ENCODE measurements around the gene NAT8.
"Not testable (repeated sequence)": the region's sequence is repeated elsewhere in the genome, so short reads cannot be mapped to it uniquely, and the experiment has no call there.

NAT8 gene

DNA sequence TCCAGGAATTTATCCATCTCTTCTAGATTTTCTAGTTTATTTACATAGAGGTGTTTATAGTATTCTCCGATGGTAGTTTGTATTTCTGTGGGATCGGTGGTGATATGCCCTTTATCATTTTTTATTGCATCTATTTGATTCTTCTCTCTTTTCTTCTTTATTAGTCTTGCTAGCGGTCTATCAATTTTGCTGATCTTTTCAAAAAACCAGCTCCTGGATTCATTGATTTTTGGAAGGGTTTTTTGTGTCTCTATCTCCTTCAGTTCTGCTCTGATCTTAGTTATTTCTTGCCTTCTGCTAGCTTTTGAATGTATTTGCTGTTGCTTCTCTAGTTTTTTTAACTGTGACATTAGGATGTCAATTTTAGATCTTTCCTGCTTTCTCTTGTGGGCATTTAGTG, 25.0 kb upstream of the NAT8 start:
- H3K4me1 Mint-ChIP-seq; H3K4me3 Mint-ChIP-seq; H3K36me3 Mint-ChIP-seq (ENCODE audit: insufficient read depth); DNase-seq (ENCODE audit: low spot score in 2 of 2); ATAC-seq (replicated peaks; ENCODE audit: extremely low read depth, poor library complexity, severe bottlenecking); H3K27ac Mint-ChIP-seq (ENCODE audit: low read depth); H3K9me3 Mint-ChIP-seq: not testable (repeated sequence)
- H3K27me3 Mint-ChIP-seq = peaks cover 54% of the 10 kb centered on the region

DNA sequence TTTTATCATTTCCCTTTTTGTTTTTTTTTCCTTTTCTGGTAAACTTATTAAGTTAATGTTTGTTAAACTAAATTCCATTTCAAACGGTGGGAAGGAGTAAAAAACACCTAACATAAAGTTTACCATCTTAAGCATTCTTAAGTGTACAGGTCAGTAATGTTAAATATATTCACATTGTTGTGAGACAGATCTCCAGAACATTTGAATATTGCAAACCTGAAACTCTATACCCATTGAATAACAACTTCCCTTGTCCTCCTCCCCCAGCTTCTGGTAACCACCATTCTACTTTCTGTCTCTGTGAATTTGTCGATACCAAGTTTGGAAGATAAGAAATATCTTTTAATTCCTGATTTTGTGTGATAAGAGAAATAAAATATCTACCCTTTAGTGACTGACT, 12.0 kb upstream of the NAT8 start:
- no peaks in the 10 kb centered on the region for H3K9me3 Mint-ChIP-seq
- H3K36me3 Mint-ChIP-seq (ENCODE audit: insufficient read depth) = peaks cover 2% of the 10 kb centered on the region
- peaks cover 47% of the 10 kb centered on the region for H3K27me3 Mint-ChIP-seq
- no peak overlapping the region for H3K4me3 Mint-ChIP-seq
- H3K27ac Mint-ChIP-seq (ENCODE audit: low read depth) = no peak overlapping the region
- DNase-seq (ENCODE audit: low spot score in 2 of 2) = no peak
- ATAC-seq (replicated peaks; ENCODE audit: extremely low read depth, poor library complexity, severe bottlenecking) = no peak
- H3K4me1 Mint-ChIP-seq = no peaks in the 10 kb centered on the region

DNA sequence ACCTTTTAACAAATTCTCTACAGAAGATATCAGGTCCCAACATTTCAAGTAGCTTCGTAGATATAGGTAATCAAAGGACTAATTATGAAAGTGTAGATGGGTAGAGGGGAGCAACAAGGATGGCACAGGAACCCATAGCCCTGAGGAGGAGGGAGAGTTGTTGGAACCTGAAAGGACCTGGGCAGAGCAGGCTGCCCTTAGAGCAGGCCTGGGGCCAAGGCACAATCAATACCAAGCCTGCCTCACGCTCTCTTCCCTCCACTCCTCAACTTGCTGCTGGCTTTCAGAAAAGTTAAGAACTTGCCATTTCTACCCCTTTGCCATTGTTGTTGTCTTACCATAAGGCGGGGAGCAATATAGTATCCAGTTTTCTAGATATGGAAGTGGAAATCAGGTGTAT, 10.1 kb upstream of the NAT8 start:
- Mint-ChIP-seq H3K27me3 (peaks cover 41% of the 10 kb centered on the region), H3K36me3 (ENCODE audit: insufficient read depth) (peaks cover 2% of the 10 kb centered on the region), H3K9me3 (no peaks in the 10 kb centered on the region), H3K4me3 (no peak overlapping the region), H3K27ac (ENCODE audit: low read depth) (no peak overlapping the region), H3K4me1 (no peaks in the 10 kb centered on the region)
- no peak for ATAC-seq (replicated peaks; ENCODE audit: extremely low read depth, poor library complexity, severe bottlenecking)
- no peak for DNase-seq (ENCODE audit: low spot score in 2 of 2)

DNA sequence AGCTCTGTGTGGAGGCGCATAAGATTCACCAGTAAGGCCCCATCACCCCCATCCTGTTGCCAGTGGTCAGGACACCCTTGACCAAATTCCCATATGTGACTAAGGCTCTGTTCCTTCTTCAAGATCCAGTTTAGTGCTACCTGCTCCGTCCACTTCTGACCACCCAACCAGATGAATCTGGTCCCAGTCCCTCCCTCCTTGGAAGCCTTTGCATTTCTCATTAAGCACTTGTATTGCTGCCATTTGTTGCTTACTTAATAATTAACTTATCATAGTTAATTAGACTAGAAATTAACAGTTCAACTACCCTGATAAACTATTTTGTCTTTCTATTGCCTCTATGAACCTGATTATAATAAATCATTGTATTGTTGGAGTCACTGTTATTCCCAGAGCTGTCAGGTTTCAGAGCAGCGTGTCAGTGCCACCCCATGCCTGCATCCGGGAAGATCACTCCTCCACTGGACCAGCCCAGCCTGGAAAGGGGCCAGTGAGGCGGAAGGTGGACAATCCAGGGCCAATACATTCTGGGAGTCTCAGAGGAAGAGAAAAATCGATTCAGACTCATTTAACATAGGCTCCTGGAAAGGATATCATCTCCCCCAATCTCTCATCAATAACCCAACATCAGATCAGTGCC, 9.5 kb upstream of the NAT8 start:
- H3K4me3 Mint-ChIP-seq = no peak overlapping the region
- peaks cover 42% of the 10 kb centered on the region for H3K27me3 Mint-ChIP-seq
- no peak for ATAC-seq (replicated peaks; ENCODE audit: extremely low read depth, poor library complexity, severe bottlenecking)
- H3K9me3 Mint-ChIP-seq = no peaks in the 10 kb centered on the region
- peaks cover 2% of the 10 kb centered on the region for H3K36me3 Mint-ChIP-seq (ENCODE audit: insufficient read depth)
- H3K27ac Mint-ChIP-seq (ENCODE audit: low read depth) = no peak overlapping the region
- no peak for DNase-seq (ENCODE audit: low spot score in 2 of 2)
- no peaks in the 10 kb centered on the region for H3K4me1 Mint-ChIP-seq

GRCh38 chr2:73647690-73648089, 5.5 kb upstream of the NAT8 start:
- H3K4me1 Mint-ChIP-seq; H3K27ac Mint-ChIP-seq (ENCODE audit: low read depth); H3K9me3 Mint-ChIP-seq; DNase-seq (ENCODE audit: low spot score in 2 of 2); H3K36me3 Mint-ChIP-seq (ENCODE audit: insufficient read depth); ATAC-seq (replicated peaks; ENCODE audit: extremely low read depth, poor library complexity, severe bottlenecking); H3K4me3 Mint-ChIP-seq: not testable (repeated sequence)
- H3K27me3 Mint-ChIP-seq = peaks cover 52% of the 10 kb centered on the region

GRCh38 chr2:73641767-73642062, 507 bp downstream of the NAT8 start:
- H3K27ac Mint-ChIP-seq (ENCODE audit: low read depth) = no peak overlapping the region
- H3K4me3 Mint-ChIP-seq = no peak overlapping the region
- no peaks in the 10 kb centered on the region for H3K9me3 Mint-ChIP-seq
- peaks cover 55% of the 10 kb centered on the region for H3K27me3 Mint-ChIP-seq
- H3K36me3 Mint-ChIP-seq (ENCODE audit: insufficient read depth) = no peaks in the 10 kb centered on the region
- ATAC-seq (replicated peaks; ENCODE audit: extremely low read depth, poor library complexity, severe bottlenecking) (no peak), DNase-seq (ENCODE audit: low spot score in 2 of 2) (no peak)
- no peaks in the 10 kb centered on the region for H3K4me1 Mint-ChIP-seq

- Mint-ChIP-seq H3K4me3 (no peak overlapping the region), H3K36me3 (ENCODE audit: insufficient read depth) (no peaks in the 10 kb centered on the region), H3K27me3 (peaks cover 49% of the 10 kb centered on the region), H3K27ac (ENCODE audit: low read depth) (no peak overlapping the region), H3K4me1 (no peaks in the 10 kb centered on the region), H3K9me3 (no peaks in the 10 kb centered on the region)
- DNase-seq (ENCODE audit: low spot score in 2 of 2) (no peak), ATAC-seq (replicated peaks; ENCODE audit: extremely low read depth, poor library complexity, severe bottlenecking) (no peak)
Observed at GRCh38 chr2:73640946-73641766, 1.1 kb downstream of the NAT8 start.

- Mint-ChIP-seq H3K9me3 (no peaks in the 10 kb centered on the region), H3K4me1 (no peaks in the 10 kb centered on the region), H3K36me3 (ENCODE audit: insufficient read depth) (no peaks in the 10 kb centered on the region), H3K4me3 (no peak overlapping the region), H3K27me3 (peaks cover 43% of the 10 kb centered on the region), H3K27ac (ENCODE audit: low read depth) (no peak overlapping the region)
- ATAC-seq (replicated peaks; ENCODE audit: extremely low read depth, poor library complexity, severe bottlenecking) (no peak), DNase-seq (ENCODE audit: low spot score in 2 of 2) (no peak)
Observed at GRCh38 chr2:73640511-73640911, 1.7 kb downstream of the NAT8 start.

GRCh38 chr2:73638429-73638828, 3.8 kb downstream of the NAT8 start:
- Mint-ChIP-seq H3K9me3 (no peaks in the 10 kb centered on the region), H3K4me1 (no peaks in the 10 kb centered on the region), H3K27ac (ENCODE audit: low read depth) (no peak overlapping the region), H3K4me3 (no peak overlapping the region), H3K27me3 (peaks cover 23% of the 10 kb centered on the region), H3K36me3 (ENCODE audit: insufficient read depth) (no peaks in the 10 kb centered on the region)
- no peak for DNase-seq (ENCODE audit: low spot score in 2 of 2)
- no peak for ATAC-seq (replicated peaks; ENCODE audit: extremely low read depth, poor library complexity, severe bottlenecking)

DNA sequence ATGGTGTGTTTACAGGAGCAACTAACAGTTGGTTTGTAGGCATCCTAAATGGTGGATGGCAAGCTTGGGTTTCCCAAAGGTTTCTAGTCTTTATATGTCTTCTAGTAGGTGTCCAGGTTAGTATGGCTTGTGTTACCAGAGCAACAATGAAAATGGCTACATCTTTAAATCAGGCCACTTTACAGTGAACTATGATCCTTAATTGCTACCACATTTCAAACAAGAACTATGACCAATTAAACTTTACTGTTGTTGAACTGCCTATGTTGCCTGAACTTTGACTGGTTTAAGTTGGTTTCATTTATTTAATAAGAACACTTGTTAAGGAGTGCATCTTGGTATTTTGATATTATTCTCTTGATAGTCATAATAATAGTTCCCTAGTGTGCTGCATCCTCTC, 5.2 kb downstream of the NAT8 start:
- not testable (repeated sequence) for ATAC-seq (replicated peaks; ENCODE audit: extremely low read depth, poor library complexity, severe bottlenecking); DNase-seq (ENCODE audit: low spot score in 2 of 2); H3K4me1 Mint-ChIP-seq; H3K9me3 Mint-ChIP-seq; H3K36me3 Mint-ChIP-seq (ENCODE audit: insufficient read depth); H3K27ac Mint-ChIP-seq (ENCODE audit: low read depth); H3K4me3 Mint-ChIP-seq
- H3K27me3 Mint-ChIP-seq = peaks cover 13% of the 10 kb centered on the region

DNA sequence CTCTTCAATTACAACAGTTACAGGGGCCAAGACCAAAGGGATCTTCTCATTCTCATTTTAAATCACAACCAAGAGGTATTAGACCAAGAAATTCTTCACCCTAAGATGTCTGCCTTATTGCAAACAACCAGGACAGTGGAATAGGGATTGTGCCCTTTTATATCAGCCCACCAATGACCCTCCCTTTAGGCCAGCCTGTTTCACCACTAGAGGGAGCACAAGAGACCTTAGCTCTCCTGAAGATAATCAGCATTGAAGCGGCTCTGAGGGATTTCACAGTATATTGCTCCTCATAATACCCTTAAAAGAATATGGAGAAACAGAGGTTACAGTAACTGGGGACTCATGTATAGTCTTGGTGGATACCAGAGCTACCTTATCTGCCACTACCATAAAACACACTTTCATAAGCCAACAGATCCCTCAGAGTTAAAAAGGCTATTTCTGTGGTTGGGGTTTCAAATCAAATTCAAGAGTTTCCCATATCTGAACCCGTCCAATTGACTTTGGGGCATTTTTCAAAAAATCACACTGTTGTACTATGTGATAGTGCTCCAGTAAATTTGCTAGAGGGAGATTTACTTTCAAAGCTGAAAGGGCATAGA, 11.5 kb downstream of the NAT8 start:
- DNase-seq (ENCODE audit: low spot score in 2 of 2); H3K27ac Mint-ChIP-seq (ENCODE audit: low read depth); H3K36me3 Mint-ChIP-seq (ENCODE audit: insufficient read depth); H3K9me3 Mint-ChIP-seq; H3K4me3 Mint-ChIP-seq; ATAC-seq (replicated peaks; ENCODE audit: extremely low read depth, poor library complexity, severe bottlenecking); H3K4me1 Mint-ChIP-seq: not testable (repeated sequence)
- peaks cover 10% of the 10 kb centered on the region for H3K27me3 Mint-ChIP-seq

GRCh38 chr2:73628493-73628892, 13.7 kb downstream of the NAT8 start:
- not testable (repeated sequence) for DNase-seq (ENCODE audit: low spot score in 2 of 2); H3K9me3 Mint-ChIP-seq; H3K4me3 Mint-ChIP-seq; H3K27ac Mint-ChIP-seq (ENCODE audit: low read depth); H3K36me3 Mint-ChIP-seq (ENCODE audit: insufficient read depth); H3K4me1 Mint-ChIP-seq; ATAC-seq (replicated peaks; ENCODE audit: extremely low read depth, poor library complexity, severe bottlenecking)
- H3K27me3 Mint-ChIP-seq = peaks cover 10% of the 10 kb centered on the region

DNA sequence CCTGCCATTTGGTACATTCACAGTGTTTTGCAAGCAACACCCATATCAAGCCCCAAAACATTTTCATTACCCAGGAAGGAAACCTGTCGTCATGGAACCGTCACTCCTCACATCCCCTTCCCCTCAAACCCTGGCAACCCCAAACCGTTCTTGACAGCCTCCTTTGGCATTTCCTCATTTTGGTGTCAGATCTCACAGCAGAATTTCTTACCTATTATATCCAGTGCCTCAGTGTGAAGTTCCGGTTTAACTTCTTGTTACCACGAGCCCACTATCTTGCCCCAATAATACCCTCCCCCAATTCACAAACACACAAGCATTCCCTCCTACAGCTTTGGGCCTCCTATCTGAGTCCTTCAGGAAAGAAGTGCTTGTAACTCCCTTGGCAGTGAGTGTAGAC, 16.0 kb downstream of the NAT8 start:
- H3K36me3 Mint-ChIP-seq (ENCODE audit: insufficient read depth); H3K4me1 Mint-ChIP-seq; H3K4me3 Mint-ChIP-seq; ATAC-seq (replicated peaks; ENCODE audit: extremely low read depth, poor library complexity, severe bottlenecking); H3K27ac Mint-ChIP-seq (ENCODE audit: low read depth); H3K9me3 Mint-ChIP-seq; DNase-seq (ENCODE audit: low spot score in 2 of 2): not testable (repeated sequence)
- peaks cover 27% of the 10 kb centered on the region for H3K27me3 Mint-ChIP-seq
